ENCODE data around the gene CTR9. TPM values are rescaled to one million over a fixed set of nuclear protein-coding genes. Genes with fewer than 3 reads are reported as not detected.

Gene CTR9
- total and polyA plus RNA-seq, 11 donors, result 9.4 to 28.4 (median 18.7) TPM

- intact Hi-C loops (cut with DNase I), result no loop called here
- Histone ChIP-seq H3K27ac (no peak overlapping the region), H3K36me3 (no peaks in the 10 kb centered on the region), H3K9me3 (no peaks in the 10 kb centered on the region), H3K4me3 (no peak overlapping the region), H3K4me1 (peaks cover 0 to 3% (median 0%) of the 10 kb centered on the region in 12 donors), H3K27me3 (no peaks in the 10 kb centered on the region)
- WGBS, 4 donors, result 84 to 98% (median 96%) methylated on average over 2 of the region's 2 CpGs
- DNase-seq, result no peak
- TF ChIP-seq CTCF (IDR thresholded peaks at IDR 0.05) (no peak), POLR2A (IDR thresholded peaks at IDR 0.05) (no peak)
- ATAC-seq, result no peak
Measured at GRCh38 chr11:10828402-10828801, 77.4 kb downstream of the CTR9 start.

- ATAC-seq, result no peak
- intact Hi-C loops (cut with DNase I), result no loop called here
- no peaks in the 10 kb centered on the region for H3K4me1 ChIP-seq
- WGBS, 4 donors, result 89 to 96% (median 94%) methylated on average over 4 of the region's 4 CpGs
- no peak overlapping the region for H3K4me3 ChIP-seq
- no peak overlapping the region for H3K27ac ChIP-seq
- no peaks in the 10 kb centered on the region for H3K36me3 ChIP-seq
- DNase-seq, result no peak
- no peaks in the 10 kb centered on the region for H3K27me3 ChIP-seq
- no peaks in the 10 kb centered on the region for H3K9me3 ChIP-seq
- no peak for TF ChIP-seq POLR2A (IDR thresholded peaks at IDR 0.05)
- TF ChIP-seq CTCF (IDR thresholded peaks at IDR 0.05), result no peak
Measured at GRCh38 chr11:10829139-10829538, 78.1 kb downstream of the CTR9 start.

Other genes starting within 250 kb of the CTR9 start
- 10 to 100 TPM; 18.8 to 42.8 (median 36.5) TPM for gene RNF141, start 210.1 kb upstream of the CTR9 start, total RNA-seq
- 10 to 100 TPM in 1 of 2 donors, 1 to 10 TPM in 1; 7.8 to 11.6 TPM for gene RNF141, start 210.1 kb upstream of the CTR9 start, polyA plus RNA-seq
- 100 to 1,000 TPM in 1 of 9 donors, 10 to 100 TPM in 7, 1 to 10 TPM in 1; 8.1 to 163 (median 36.6) TPM for gene LYVE1, start 182.6 kb upstream of the CTR9 start, total RNA-seq
- 10 to 100 TPM in 1 of 2 donors, 1 to 10 TPM in 1; 8.5 to 15.5 TPM for gene LYVE1, start 182.6 kb upstream of the CTR9 start, polyA plus RNA-seq
- gene IRAG1, start 57.5 kb upstream of the CTR9 start, total RNA-seq, result 10 to 100 TPM in 1 of 9 donors, 1 to 10 TPM in 8; 3.7 to 10.6 (median 6.2) TPM
- 1 to 10 TPM; 3.0 to 3.4 TPM for gene IRAG1, start 57.5 kb upstream of the CTR9 start, polyA plus RNA-seq
- gene EIF4G2, start 57.7 kb downstream of the CTR9 start, total RNA-seq, result 1,000 to 10,000 TPM in 1 of 9 donors, 100 to 1,000 TPM in 8; 473 to 1,111 (median 849) TPM
- 100 to 1,000 TPM; 142 to 428 TPM for gene EIF4G2, start 57.7 kb downstream of the CTR9 start, polyA plus RNA-seq
- 10 to 100 TPM; 26.3 to 49.1 (median 38.9) TPM for gene ZBED5, start 106.8 kb downstream of the CTR9 start, total RNA-seq
- gene ZBED5, start 106.8 kb downstream of the CTR9 start, polyA plus RNA-seq, result 10 to 100 TPM; 22.5 to 29.5 TPM

Data from heart left ventricle (tissue), 16 donors.